ENCODE results near the gene LTBP1. TPM values are rescaled to one million over a fixed set of nuclear protein-coding genes. Genes with fewer than 3 reads are reported as not detected.

Gene LTBP1
- total and polyA plus RNA-seq, 2 of the 13 experiments (the other 11 are each of a cell fraction or from before 2014, with no cell fraction given): 0.12 to 0.22 TPM

GRCh38 chr2:33421820-33422219 is 475.1 kb downstream of the LTBP1 start:
- no peak overlapping the region for H3K4me2 ChIP-seq (ENCODE audit: low read depth, low read length)
- no peaks in the 10 kb centered on the region for H3K9me3 ChIP-seq (ENCODE audit: low read length)
- H3K27ac ChIP-seq (ENCODE audit: extremely low read length, insufficient read depth, low read length): no peak overlapping the region
- no peak for ATAC-seq
- in situ Hi-C loops (cut with HindIII; ENCODE audit: extremely low pct_ligation_motif_present, low pct_unique_long_range_greater_than_20kb): no loop called here
- peaks cover 0 to 15% of the 10 kb centered on the region in 2 experiments; a peak in 1 of 5 replicates for H3K27me3 ChIP-seq (ENCODE audit: control insufficient read depth in 1 of 2, insufficient read depth in 2 of 2, low read length in 2 of 2)
- H2AFZ ChIP-seq (ENCODE audit: low read length): no peak overlapping the region
- ChIA-PET CTCF (ENCODE audit: low intra/inter-chr PET ratio, low total read pairs) (no interaction called here), POLR2A (no interaction called here)
- no peaks in the 10 kb centered on the region for H3K4me1 ChIP-seq (ENCODE audit: insufficient read depth, low read length)
- FAIRE-seq: no peak
- H3K4me3 ChIP-seq (replicated peaks in 1 of 3; ENCODE audit: insufficient read depth in 1 of 3, low read depth in 2 of 3, low read length in 3 of 3): no peak overlapping the region
- DNase-seq (ENCODE audit: low spot score): no peak
- no peaks in the 10 kb centered on the region for H4K20me1 ChIP-seq (ENCODE audit: insufficient read depth, low read length)
- no peaks in the 10 kb centered on the region for H3K79me2 ChIP-seq (ENCODE audit: insufficient read depth, low read length)
- WGBS (ENCODE audit: low lambda C conversion rate): 0% methylated on average over 2 of the region's 2 CpGs
- no TSS peak for BruUV-seq (replicated peaks)
- TF ChIP-seq ZNF614 (CRISPR knock-in tag; IDR thresholded peaks at IDR 0.05; ENCODE audit: borderline replicate concordance): no peak
- no peak for TF ChIP-seq SKI (IDR thresholded peaks at IDR 0.05; ENCODE audit: partially characterized antibody)
- intact Hi-C loops (cut with micrococcal nuclease; ENCODE audit: unreplicated experiment): no loop called here
- no peak overlapping the region for H3K9ac ChIP-seq (ENCODE audit: insufficient read depth, low read depth, low read length)
- H3K36me3 ChIP-seq (replicated peaks in 1 of 2; ENCODE audit: control insufficient read depth in 1 of 2, insufficient read depth in 2 of 2, low read length in 2 of 2): no peaks in the 10 kb centered on the region

- DNase-seq (ENCODE audit: low spot score) (no peak), ATAC-seq (no peak), FAIRE-seq (no peak)
- CTCF ChIA-PET (ENCODE audit: low intra/inter-chr PET ratio, low total read pairs): no interaction called here
- POLR2A ChIA-PET: no interaction called here
- no peaks in the 10 kb centered on the region for H3K9me3 ChIP-seq (ENCODE audit: low read length)
- no peaks in the 10 kb centered on the region for H3K36me3 ChIP-seq (replicated peaks in 1 of 2; ENCODE audit: control insufficient read depth in 1 of 2, insufficient read depth in 2 of 2, low read length in 2 of 2)
- intact Hi-C loops (cut with micrococcal nuclease; ENCODE audit: unreplicated experiment): no loop called here
- H3K27ac ChIP-seq (ENCODE audit: extremely low read length, insufficient read depth, low read length): no peak overlapping the region
- peaks cover under 1 to 11% of the 10 kb centered on the region in 2 experiments; a peak in 1 of 5 replicates for H3K27me3 ChIP-seq (ENCODE audit: control insufficient read depth in 1 of 2, insufficient read depth in 2 of 2, low read length in 2 of 2)
- WGBS (ENCODE audit: low lambda C conversion rate): 55% methylated on average over 1 of the region's 1 CpG
- in situ Hi-C loops (cut with HindIII; ENCODE audit: extremely low pct_ligation_motif_present, low pct_unique_long_range_greater_than_20kb): no loop called here
- H3K4me3 ChIP-seq (replicated peaks in 1 of 3; ENCODE audit: insufficient read depth in 1 of 3, low read depth in 2 of 3, low read length in 3 of 3): no peak overlapping the region
- no peaks in the 10 kb centered on the region for H3K4me1 ChIP-seq (ENCODE audit: insufficient read depth, low read length)
- no peak overlapping the region for H3K4me2 ChIP-seq (ENCODE audit: low read depth, low read length)
- H4K20me1 ChIP-seq (ENCODE audit: insufficient read depth, low read length): no peaks in the 10 kb centered on the region
- BruUV-seq (replicated peaks): no TSS peak
- no peak overlapping the region for H2AFZ ChIP-seq (ENCODE audit: low read length)
- H3K79me2 ChIP-seq (ENCODE audit: insufficient read depth, low read length): no peaks in the 10 kb centered on the region
- H3K9ac ChIP-seq (ENCODE audit: insufficient read depth, low read depth, low read length): no peak overlapping the region
- TF ChIP-seq ZSCAN20 (CRISPR knock-in tag; IDR thresholded peaks at IDR 0.05; ENCODE audit: borderline replicate concordance) (no peak), ZNF281 (CRISPR knock-in tag; IDR thresholded peaks at IDR 0.05; ENCODE audit: borderline replicate concordance) (no peak), IKZF1 (IDR thresholded peaks at IDR 0.05) (no peak), CREM (IDR thresholded peaks at IDR 0.05) (no peak), CREM (CRISPR knock-in tag; IDR thresholded peaks at IDR 0.05) (no peak), NFAT5 (CRISPR knock-in tag; IDR thresholded peaks at IDR 0.05) (no peak), ISX (CRISPR knock-in tag; conservative IDR thresholded peaks at IDR 0.05) (no peak), ZIK1 (CRISPR knock-in tag; IDR thresholded peaks at IDR 0.05; ENCODE audit: borderline replicate concordance, low read depth) (no peak), ZNF776 (CRISPR knock-in tag; IDR thresholded peaks at IDR 0.05) (no peak)
These were observed 478.4 kb downstream of the LTBP1 start for GRCh38 chr2:33425161-33425560.

All from HepG2 (cell line).